ENCODE results near the gene PJVK. TPM values are rescaled to one million over a fixed set of nuclear protein-coding genes. Genes with fewer than 3 reads are reported as not detected.

Gene PJVK
- total and polyA plus RNA-seq, 10 of the 15 experiments (the other 5 are each of a cell fraction or from before 2014, with no cell fraction given), result 1.8 to 6.8 (median 3.2) TPM

GRCh38 chr2:178429336-178429735 is 21.8 kb upstream of the PJVK start:
- no peak overlapping the region for H3K4me2 ChIP-seq (ENCODE audit: control insufficient read depth, insufficient read depth)
- no peaks in the 10 kb centered on the region for H3K4me1 ChIP-seq (ENCODE audit: control insufficient read depth, insufficient read depth, low read length)
- no peaks in the 10 kb centered on the region for H3K27me3 ChIP-seq (replicated peaks in 1 of 2; ENCODE audit: control insufficient read depth in 2 of 2, insufficient read depth in 2 of 2, low read length in 1 of 2)
- no peak overlapping the region for H3K27ac ChIP-seq (ENCODE audit: control insufficient read depth, insufficient read depth)
- POLR2A ChIA-PET, result interaction anchor here (0.5 to 1.0 kb wide), 2 partner anchors 20 to 1418 kb away, joined by 3 to 4 read pairs; no protein-coding TSS in a partner anchor
- H2AFZ ChIP-seq (ENCODE audit: control insufficient read depth, low read depth, low read length), result no peak overlapping the region
- TF ChIP-seq KAT2A (conservative IDR thresholded peaks at IDR 0.05; ENCODE audit: control insufficient read depth, low read depth, low read length) (no peak), JUNB (IDR thresholded peaks at IDR 0.05) (no peak), NFYA (IDR thresholded peaks at IDR 0.05; ENCODE audit: borderline replicate concordance, low read depth, low read length) (no peak), SUZ12 (IDR thresholded peaks at IDR 0.05; ENCODE audit: unreplicated experiment) (no peak), BHLHE40 (IDR thresholded peaks at IDR 0.05; ENCODE audit: borderline replicate concordance in 1 of 2, low read depth in 2 of 2, low read length in 1 of 2) (no peak), RFX5 (IDR thresholded peaks at IDR 0.05; ENCODE audit: low read depth, low read length) (no peak), LARP7 (IDR thresholded peaks at IDR 0.05) (no peak), RUNX3 (IDR thresholded peaks at IDR 0.05; ENCODE audit: low read length) (no peak), SPI1 (IDR thresholded peaks at IDR 0.05; ENCODE audit: borderline replicate concordance, insufficient read depth, low read depth, low read length) (no peak), RCOR1 (conservative IDR thresholded peaks at IDR 0.05; ENCODE audit: low read depth, low read length) (no peak), ZNF622 (IDR thresholded peaks at IDR 0.05) (no peak), MYC (IDR thresholded peaks at IDR 0.05; ENCODE audit: insufficient read depth, insufficient read length, insufficient replicate concordance, low read length, severe bottlenecking) (no peak), BCLAF1 (IDR thresholded peaks at IDR 0.05) (no peak), ZBTB33 (IDR thresholded peaks at IDR 0.05) (no peak), MLLT1 (IDR thresholded peaks at IDR 0.05) (no peak)
- H3K4me3 ChIP-seq, result no peak overlapping the region
- in situ Hi-C loops (cut with MboI) (no loop called here), intact Hi-C loops (cut with micrococcal nuclease; ENCODE audit: unreplicated experiment) (no loop called here)
- FAIRE-seq, result no peak
- CTCF ChIA-PET, result interaction anchor here (1.1 to 2.3 kb wide), 4 partner anchors 9 to 32 kb away, joined by 3 to 13 read pairs (median 6); no protein-coding TSS in a partner anchor
- no TSS peak for BruUV-seq (replicated peaks)
- H3K9me3 ChIP-seq (replicated peaks; ENCODE audit: control insufficient read depth, insufficient read depth, low read length), result peaks cover 4% of the 10 kb centered on the region; the same call in 2 of the 3 replicates
- no peak overlapping the region for H3K9ac ChIP-seq (ENCODE audit: control insufficient read depth, insufficient read depth, low read length)
- SMC1A ChIA-PET (ENCODE audit: uncharacterized antibody, unreplicated experiment), result interaction anchor here (0.8 to 2.4 kb wide), 5 partner anchors 8 to 22 kb away, joined by 3 to 10 read pairs (median 3); partner anchors contain the start of genes PJVK and PRKRA
- no peaks in the 10 kb centered on the region for H3K79me2 ChIP-seq (ENCODE audit: control insufficient read depth, insufficient read depth, low read length)
- RAD21 ChIA-PET (ENCODE audit: unreplicated experiment), result interaction anchor here (2.0 kb wide), 1 partner anchor 10 kb away, joined by 7 read pairs; no protein-coding TSS in a partner anchor
- H4K20me1 ChIP-seq (ENCODE audit: control insufficient read depth, insufficient read depth), result no peaks in the 10 kb centered on the region
- ATAC-seq, result no peak
- no peak for DNase-seq (ENCODE audit: low read depth, low spot score)
- H3K36me3 ChIP-seq (ENCODE audit: control insufficient read depth in 2 of 2, insufficient read depth in 2 of 2, low read length in 1 of 2), result peaks cover 4 to 38% of the 10 kb centered on the region in 2 experiments
